Peyer's patch (tissue), 4 donors: ENCODE data around the gene CTNS. TPM values are rescaled to one million over a fixed set of nuclear protein-coding genes. Genes with fewer than 3 reads are reported as not detected.

Experiments used
- DNase-seq, 3 donors: peaks; one replicate each; pipeline ENCODE4 v3.0.0-alpha.2; 2017 to 2019
- H3K27ac ChIP-seq, 4 donors: fragments of 200-600 bp; sonication (generic); one replicate each; pipeline ENCODE4 v1.5.1; 2016 to 2019
- H3K27me3 ChIP-seq, 2 donors: fragments of 200-600 bp; sonication (generic); one replicate each; pipeline ENCODE4 v1.5.1; 2019
- H3K36me3 ChIP-seq, 3 donors: fragments of 200-600 bp; sonication (generic); one replicate each; pipeline ENCODE4 v1.5.1; 2016 to 2019
- H3K4me1 ChIP-seq, 4 donors: fragments of 200-600 bp; sonication (generic); one replicate each; pipeline ENCODE4 v1.5.1; 2016 to 2019
- H3K4me3 ChIP-seq, 4 donors: fragments of 200-600 bp; sonication (generic); 1 replicate in 3 of 4; 2 replicates in 1 of 4; pipeline ENCODE4 v1.5.1; 2016 to 2019; ENCODE audit warnings: mild to moderate bottlenecking in 1 of 4
- H3K9me3 ChIP-seq, 4 donors: fragments of 200-600 bp; sonication (generic); one replicate each; pipeline ENCODE4 v1.5.1; 2016 to 2019; ENCODE audit warnings: mild to moderate bottlenecking in 1 of 4
- CTCF ChIP-seq, 6 experiments: fragments of 450-650 bp in 4 of 6; fragments of 200-600 bp in 2 of 6; sonication (generic) in 1 of 6; IDR thresholded peaks; one replicate each; pipeline ENCODE4 v1.5.1; 2017 to 2019; ENCODE audit warnings: antibody characterized with exemption in 6 of 6, mild to moderate bottlenecking in 3 of 6, moderate library complexity in 1 of 6
- POLR2A ChIP-seq, 2 donors: fragments of 450-650 bp; IDR thresholded peaks; one replicate each; pipeline ENCODE4 v1.5.1; 2017; ENCODE audit warnings: antibody characterized with exemption in 2 of 2, mild to moderate bottlenecking in 2 of 2, moderate library complexity in 2 of 2
- total RNA-seq, 4 donors: library from RNA; depleted of rRNA; stranded (reverse); fragments of >200 nt; gene quantifications; one replicate each; pipeline ENCODE4 v1.1.0, GENCODE V29; 2016

CTNS gene
- total RNA-seq, 4 donors from 2014 or later: 21.5 to 30.1 (median 27.7) TPM

GRCh38 chr17:3668279-3669084 is 31.9 kb downstream of the CTNS start, which contains the start of the genes EMC6 and TAX1BP3:
TSS of gene EMC6 (plus strand) at chr17:3668812. CDS start at chr17:3669147, 335 bp downstream.
TSS of gene TAX1BP3 (minus strand) at chr17:3668578. CDS start at chr17:3668526, 52 bp downstream.
- Histone ChIP-seq H3K27ac (peak within 1 kb of the TSS; percentile 86 to 98 (median 94)), H3K9me3 (no peaks in the 10 kb centered on the region), H3K4me1 (peaks cover 0 to 30% (median 8%) of the 10 kb centered on the region in 4 donors), H3K4me3 (peak within 1 kb of the TSS; percentile 70 to 97 (median 92)), H3K36me3 (peaks cover 0 to 14% (median 0%) of the 10 kb centered on the region in 3 donors), H3K27me3 (no peaks in the 10 kb centered on the region)
- TF ChIP-seq POLR2A (IDR thresholded peaks at IDR 0.05): peak; percentile 93 to 98
- TF ChIP-seq CTCF (IDR thresholded peaks at IDR 0.05): peak in 1 of 6 experiments; percentile 12
- DNase-seq: peak; percentile 98 to 99 (median 99)

- TF ChIP-seq POLR2A (IDR thresholded peaks at IDR 0.05) (no peak), CTCF (IDR thresholded peaks at IDR 0.05) (no peak)
- peaks cover 0 to 9% (median 0%) of the 10 kb centered on the region in 3 donors for H3K36me3 ChIP-seq
- no peak for DNase-seq
Observed at GRCh38 chr17:3669085-3669347, 32.5 kb downstream of the CTNS start.

GRCh38 chr17:3669548-3669947 is 33.0 kb downstream of the CTNS start:
- Histone ChIP-seq H3K27me3 (no peaks in the 10 kb centered on the region), H3K9me3 (no peaks in the 10 kb centered on the region), H3K36me3 (peaks cover 0 to 4% (median 0%) of the 10 kb centered on the region in 3 donors), H3K4me1 (peaks cover 0 to 30% (median 8%) of the 10 kb centered on the region in 4 donors), H3K4me3 (peak overlapping the region; percentile 70 to 97 (median 92)), H3K27ac (peak overlapping the region in 1 of 4 donors; percentile 86)
- TF ChIP-seq CTCF (IDR thresholded peaks at IDR 0.05) (no peak), POLR2A (IDR thresholded peaks at IDR 0.05) (no peak)
- no peak for DNase-seq

More at GRCh38 chr17:3669085-3669347, 32.5 kb downstream of the CTNS start:
- Histone ChIP-seq H3K4me1 (peaks cover 0 to 30% (median 8%) of the 10 kb centered on the region in 4 donors), H3K4me3 (peak overlapping the region; percentile 70 to 97 (median 92)), H3K27ac (peak overlapping the region; percentile 86 to 98 (median 94)), H3K27me3 (no peaks in the 10 kb centered on the region), H3K9me3 (no peaks in the 10 kb centered on the region)

- H3K36me3 ChIP-seq: no peaks in the 10 kb centered on the region
- DNase-seq: no peak
- H3K4me1 ChIP-seq: peaks cover 0 to 17% (median 6%) of the 10 kb centered on the region in 4 donors
- H3K9me3 ChIP-seq: no peaks in the 10 kb centered on the region
- no peak overlapping the region for H3K27ac ChIP-seq
- H3K27me3 ChIP-seq: no peaks in the 10 kb centered on the region
- no peak for TF ChIP-seq POLR2A (IDR thresholded peaks at IDR 0.05)
- TF ChIP-seq CTCF (IDR thresholded peaks at IDR 0.05): no peak
- no peak overlapping the region for H3K4me3 ChIP-seq
Observed at GRCh38 chr17:3672571-3672970, 36.0 kb downstream of the CTNS start.

- Histone ChIP-seq H3K9me3 (no peaks in the 10 kb centered on the region), H3K4me1 (no peaks in the 10 kb centered on the region), H3K27me3 (no peaks in the 10 kb centered on the region), H3K36me3 (no peaks in the 10 kb centered on the region), H3K4me3 (no peak overlapping the region), H3K27ac (no peak overlapping the region)
- no peak for DNase-seq
- TF ChIP-seq CTCF (IDR thresholded peaks at IDR 0.05) (no peak), POLR2A (IDR thresholded peaks at IDR 0.05) (no peak)
Observed at GRCh38 chr17:3675886-3676285, 39.3 kb downstream of the CTNS start.
